Kidney (tissue), 14 donors: Measurements from ENCODE around the gene C12orf76. TPM values are rescaled to one million over a fixed set of nuclear protein-coding genes. Genes with fewer than 3 reads are reported as not detected.

Source experiments
- DNase-seq, 5 donors: peaks; one replicate each; pipeline ENCODE4 v3.0.0-alpha.2; 2013 to 2020
- FAIRE-seq: peaks from 2 replicates; lab custom pipeline; 2012; peaks lifted over from hg19 to GRCh38; lab: Jason Lieb, UNC
- H3K27ac ChIP-seq, 2 donors: one replicate each; pipeline ENCODE4 v1.7.0; 2013; ENCODE audit warnings: low read depth in 2 of 2, low read length in 2 of 2, inconsistent platforms in 1 of 2
- H3K27me3 ChIP-seq: one replicate; pipeline ENCODE4 v1.7.1; 2013; ENCODE audit warnings: low read length, inconsistent platforms; ENCODE audit not compliant: control insufficient read depth, insufficient read depth
- H3K36me3 ChIP-seq, 3 donors: one replicate each; pipeline versions ENCODE4 v1.7.0 to v1.7.1; 2013; ENCODE audit warnings: low read length in 3 of 3, control low read depth in 1 of 3, inconsistent platforms in 1 of 3; ENCODE audit not compliant: insufficient read depth in 3 of 3, control insufficient read depth in 2 of 3
- H3K4me1 ChIP-seq, 3 donors: one replicate each; pipeline versions ENCODE4 v1.7.0 to v1.7.1; 2013; ENCODE audit warnings: low read length in 3 of 3, inconsistent platforms in 1 of 3, low read depth in 1 of 3; ENCODE audit not compliant: control insufficient read depth in 2 of 3, insufficient read depth in 2 of 3
- H3K4me3 ChIP-seq, 3 donors: one replicate each; pipeline versions ENCODE4 v1.7.0 to v1.8.1; 2013; ENCODE audit warnings: low read length in 3 of 3, control low read depth in 1 of 3, inconsistent platforms in 1 of 3
- H3K9ac ChIP-seq, 3 donors: one replicate each; pipeline versions ENCODE4 v1.7.0 to v1.7.1; 2013; ENCODE audit warnings: low read length in 3 of 3, control low read depth in 1 of 3, inconsistent platforms in 1 of 3
- H3K9me3 ChIP-seq, 3 donors: one replicate each; pipeline versions ENCODE4 v1.7.0 to v1.7.1; 2013; ENCODE audit warnings: low read length in 3 of 3, control low read depth in 1 of 3, inconsistent platforms in 1 of 3; ENCODE audit not compliant: control insufficient read depth in 2 of 3, insufficient read depth in 1 of 3
- CTCF ChIP-seq: IDR thresholded peaks from 3 replicates; pipeline ENCODE4 v1.5.1; 2012; ENCODE audit warnings: mild to moderate bottlenecking, moderate library complexity, borderline replicate concordance; ENCODE audit not compliant: insufficient read depth; ENCODE audit errors: extremely low read depth
- intact Hi-C: fragments of 100-400 bp; cut with DNase I; formaldehyde crosslinking; loops from one replicate; pipeline ENCODE4 v1.11.1; 2022
- polyA plus RNA-seq: library from polyadenylated mRNA; stranded (reverse); fragments of 350-450 nt; fragmentation: Illumina TruSeq; extraction: RNeasy Lipid Tissue Mini Kit (QIAGEN cat#74804); gene quantifications from one replicate; pipeline ENCODE4 v1.2.3, GENCODE V29; 2014; ENCODE audit warnings: low read depth, low replicate concordance; ENCODE audit not compliant: insufficient read depth
- total RNA-seq: library from RNA; stranded (reverse); fragmentation: NEBNext Ultra II Directional; extraction: Animal tissue kit (Norgen Biotek cat#: 25700); gene quantifications from one replicate; pipeline ENCODE4 v1.2.1, GENCODE V29; 2021
- donor health status: control.
- donor health status: control.
- donor health status: control.
- donor health status: control.
- donor health status: control.
- donor health status: DM: yes; HTN: yes; CAD: no.
- donor health status: Normal renal cell carcinoma (clear cell type).

The C12orf76 gene
- total and polyA plus RNA-seq, 2 donors from 2014 or later = 14.6 to 15.8 TPM

GRCh38 chr12:110035534-110036104 lies 12.7 kb downstream of the C12orf76 start:
- no peak overlapping the region for H3K27ac ChIP-seq
- intact Hi-C loops = no loop called here
- H3K4me3 ChIP-seq = no peak overlapping the region
- H3K27me3 ChIP-seq = no peaks in the 10 kb centered on the region
- H3K9me3 ChIP-seq = no peaks in the 10 kb centered on the region
- H3K36me3 ChIP-seq = peaks cover 0 to 26% (median 22%) of the 10 kb centered on the region in 3 donors
- DNase-seq = no peak
- H3K9ac ChIP-seq = no peak overlapping the region
- no peak for FAIRE-seq
- no peak for TF ChIP-seq CTCF
- H3K4me1 ChIP-seq = peaks cover 0 to 7% (median 0%) of the 10 kb centered on the region in 3 donors

GRCh38 chr12:110033888-110034287 lies 14.4 kb downstream of the C12orf76 start:
- no peaks in the 10 kb centered on the region for H3K9me3 ChIP-seq
- H3K9ac ChIP-seq = no peak overlapping the region
- H3K4me3 ChIP-seq = no peak overlapping the region
- FAIRE-seq (no peak), DNase-seq (no peak)
- H3K36me3 ChIP-seq = peaks cover 0 to 32% (median 30%) of the 10 kb centered on the region in 3 donors
- no peaks in the 10 kb centered on the region for H3K4me1 ChIP-seq
- TF ChIP-seq CTCF = no peak
- intact Hi-C loops = no loop called here
- H3K27ac ChIP-seq = no peak overlapping the region
- H3K27me3 ChIP-seq = no peaks in the 10 kb centered on the region

- Histone ChIP-seq H3K36me3 (peaks cover 0 to 43% (median 25%) of the 10 kb centered on the region in 3 donors), H3K27me3 (no peaks in the 10 kb centered on the region), H3K9me3 (no peaks in the 10 kb centered on the region), H3K27ac (no peak overlapping the region), H3K4me3 (no peak overlapping the region), H3K4me1 (no peaks in the 10 kb centered on the region), H3K9ac (no peak overlapping the region)
- FAIRE-seq = no peak
- DNase-seq = no peak
- TF ChIP-seq CTCF = no peak
- intact Hi-C loops = no loop called here
Measured at GRCh38 chr12:110029290-110029815, 19.0 kb downstream of the C12orf76 start.
